CD4-positive, alpha-beta memory T cell (primary cell): ENCODE measurements around the gene NDEL1. TPM values are rescaled to one million over a fixed set of nuclear protein-coding genes. Genes with fewer than 3 reads are reported as not detected.
A peak's percentile ranks its signal among the peaks of the same experiment; 100 is the strongest.

Experiments
- CTCF ChIA-PET: fragments of 350-600 bp; sonication (Branson Sonifier 250); formaldehyde crosslinking; loops from one replicate; lab custom pipeline; 2021; ENCODE audit warnings: inconsistent platforms; ENCODE audit not compliant: partially characterized antibody; lab: Charles Lee
- POLR2A ChIA-PET: fragments of 350-600 bp; sonication (Branson Sonifier 250); formaldehyde crosslinking; loops from one replicate; lab custom pipeline; 2021; ENCODE audit not compliant: partially characterized antibody; lab: Charles Lee
- DNase-seq, 5 donors: peaks; one replicate each; pipeline versions ENCODE4 v3.0.0 to v3.0.0-alpha.2; 2020 to 2022; ENCODE audit warnings: mixed read lengths in 1 of 5
- H3K27ac ChIP-seq: one replicate; pipeline ENCODE4 v1.7.0; 2013; ENCODE audit warnings: low read depth, low read length
- H3K27me3 ChIP-seq: 2 replicates; pipeline ENCODE4 v1.7.0; 2013; ENCODE audit warnings: mild to moderate bottlenecking, low read length, moderate library complexity; ENCODE audit not compliant: insufficient read depth
- H3K36me3 ChIP-seq: 2 replicates; pipeline ENCODE4 v1.7.0; 2013; ENCODE audit warnings: mild to moderate bottlenecking, low read length, moderate library complexity; ENCODE audit not compliant: insufficient read depth
- H3K4me1 ChIP-seq: 2 replicates; pipeline ENCODE4 v1.7.0; 2013; ENCODE audit warnings: mild to moderate bottlenecking, low read length, moderate library complexity; ENCODE audit not compliant: insufficient read depth
- H3K4me3 ChIP-seq, 2 donors: one replicate each; pipeline ENCODE4 v1.7.0; 2013; ENCODE audit warnings: low read length in 2 of 2, mild to moderate bottlenecking in 1 of 2
- H3K9me3 ChIP-seq, 2 donors: one replicate each; pipeline ENCODE4 v1.7.0; 2013; ENCODE audit warnings: low read length in 2 of 2, control low read depth in 1 of 2; ENCODE audit not compliant: control insufficient read depth in 1 of 2
- H3K27ac Mint-ChIP-seq, 7 donors: one replicate each; pipeline ENCODE4 v1.8.0; 2020 to 2021; ENCODE audit warnings: mixed read lengths in 7 of 7, mild to moderate bottlenecking in 6 of 7, inconsistent platforms in 3 of 7, moderate library complexity in 3 of 7
- H3K27me3 Mint-ChIP-seq, 2 donors: one replicate each; pipeline ENCODE4 v1.8.0; 2020 to 2021; ENCODE audit warnings: mixed read lengths in 2 of 2
- H3K36me3 Mint-ChIP-seq, 2 donors: one replicate each; pipeline ENCODE4 v1.8.0; 2020 to 2021; ENCODE audit warnings: mixed read lengths in 2 of 2, inconsistent platforms in 1 of 2, mild to moderate bottlenecking in 1 of 2
- H3K4me1 Mint-ChIP-seq, 4 donors: one replicate each; pipeline ENCODE4 v1.8.0; 2020 to 2021; ENCODE audit warnings: mixed read lengths in 4 of 4, mild to moderate bottlenecking in 1 of 4
- H3K4me3 Mint-ChIP-seq, 8 donors: one replicate each; pipeline ENCODE4 v1.8.0; 2020 to 2021; ENCODE audit warnings: mixed read lengths in 8 of 8, mild to moderate bottlenecking in 7 of 8, moderate library complexity in 6 of 8, inconsistent platforms in 3 of 8
- H3K9me3 Mint-ChIP-seq, 8 donors: one replicate each; pipeline ENCODE4 v1.8.0; 2020 to 2021; ENCODE audit warnings: mixed read lengths in 8 of 8, mild to moderate bottlenecking in 5 of 8, inconsistent platforms in 3 of 8, moderate library complexity in 1 of 8
- intact Hi-C: fragments of 100-400 bp; cut with micrococcal nuclease; formaldehyde crosslinking; loops from one replicate; pipeline ENCODE4 v1.15.1; 2023
- polyA plus RNA-seq, 2 donors: library from polyadenylated mRNA; unstranded; fragments of 300-500 nt; fragmentation: Illumina TruSeq; gene quantifications; one replicate each; pipeline ENCODE4 v1.2.3, GENCODE V29; 2021
- total RNA-seq, 2 experiments: library from RNA; stranded (reverse); gene quantifications; one replicate each; pipeline ENCODE4 v1.2.3, GENCODE V29; 2021

NDEL1 gene
- total and polyA plus RNA-seq, 4 experiments from 2014 or later = 52.9 to 120 (median 90.9) TPM

- POLR2A ChIA-PET = no interaction called here
- intact Hi-C loops = no loop called here
- Mint-ChIP-seq H3K4me1 (peaks cover 9 to 17% (median 11%) of the 10 kb centered on the region in 4 donors), H3K27ac (peak overlapping the region in 2 of 7 donors; percentile 9 to 29), H3K4me3 (peak overlapping the region in 1 of 8 donors; percentile 42), H3K36me3 (peaks cover 28 to 80% of the 10 kb centered on the region in 2 donors), H3K9me3 (peaks cover 0 to 4% (median 0%) of the 10 kb centered on the region in 8 donors), H3K27me3 (no peaks in the 10 kb centered on the region)
- no peak overlapping the region for H3K27ac ChIP-seq
- no peaks in the 10 kb centered on the region for H3K27me3 ChIP-seq
- no peaks in the 10 kb centered on the region for H3K9me3 ChIP-seq
- H3K36me3 ChIP-seq = peaks cover 66% of the 10 kb centered on the region
- no peaks in the 10 kb centered on the region for H3K4me1 ChIP-seq
- no peak for DNase-seq
- CTCF ChIA-PET = interaction anchor here (0.7 kb wide), 1 partner anchor 230 kb away, joined by 3 read pairs; no protein-coding TSS in a partner anchor
- no peak overlapping the region for H3K4me3 ChIP-seq
Observed at GRCh38 chr17:8467527-8467926, 31.8 kb downstream of the NDEL1 start.

GRCh38 chr17:8468127-8468526 lies 32.4 kb downstream of the NDEL1 start:
- Mint-ChIP-seq H3K27ac (no peak overlapping the region), H3K36me3 (peaks cover 31 to 78% of the 10 kb centered on the region in 2 donors), H3K9me3 (peaks cover 0 to 4% (median 0%) of the 10 kb centered on the region in 8 donors), H3K4me1 (peaks cover 8 to 15% (median 11%) of the 10 kb centered on the region in 4 donors), H3K27me3 (no peaks in the 10 kb centered on the region), H3K4me3 (no peak overlapping the region)
- intact Hi-C loops = no loop called here
- H3K4me1 ChIP-seq = no peaks in the 10 kb centered on the region
- POLR2A ChIA-PET = no interaction called here
- no peaks in the 10 kb centered on the region for H3K9me3 ChIP-seq
- peaks cover 60% of the 10 kb centered on the region for H3K36me3 ChIP-seq
- no peak overlapping the region for H3K27ac ChIP-seq
- no peak for DNase-seq
- no peaks in the 10 kb centered on the region for H3K27me3 ChIP-seq
- CTCF ChIA-PET = no interaction called here
- no peak overlapping the region for H3K4me3 ChIP-seq

DNA sequence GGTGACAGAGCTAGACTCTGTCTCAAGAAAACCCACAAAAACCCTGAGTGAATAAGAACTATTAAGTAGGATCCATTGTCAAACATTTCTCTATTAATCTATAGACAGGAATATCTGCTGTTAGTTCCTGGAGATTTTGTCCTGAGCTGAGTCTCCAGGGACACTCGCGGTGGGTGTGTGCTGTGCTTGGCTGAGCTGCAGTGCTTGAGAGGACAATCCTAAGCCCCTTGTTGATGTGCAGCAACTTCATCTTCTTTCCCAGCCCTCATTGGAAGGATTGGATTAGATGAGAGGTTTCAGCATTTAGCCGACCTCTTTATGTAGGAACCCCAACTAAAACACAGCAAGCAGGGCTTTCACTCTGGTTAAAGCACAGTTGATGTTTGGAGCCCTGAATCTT lies 33.3 kb downstream of the NDEL1 start:
- no peak overlapping the region for H3K27ac Mint-ChIP-seq
- no peak overlapping the region for H3K27ac ChIP-seq
- peaks cover 0 to 4% (median 0%) of the 10 kb centered on the region in 8 donors for H3K9me3 Mint-ChIP-seq
- H3K4me3 Mint-ChIP-seq = no peak overlapping the region
- intact Hi-C loops = no loop called here
- no peaks in the 10 kb centered on the region for H3K4me1 ChIP-seq
- H3K4me1 Mint-ChIP-seq = peaks cover 3 to 11% (median 8%) of the 10 kb centered on the region in 4 donors
- ChIA-PET CTCF (no interaction called here), POLR2A (no interaction called here)
- no peak overlapping the region for H3K4me3 ChIP-seq
- no peaks in the 10 kb centered on the region for H3K27me3 ChIP-seq
- no peaks in the 10 kb centered on the region for H3K27me3 Mint-ChIP-seq
- peaks cover 31 to 77% of the 10 kb centered on the region in 2 donors for H3K36me3 Mint-ChIP-seq
- no peak for DNase-seq
- no peaks in the 10 kb centered on the region for H3K9me3 ChIP-seq
- H3K36me3 ChIP-seq = peaks cover 59% of the 10 kb centered on the region

DNA sequence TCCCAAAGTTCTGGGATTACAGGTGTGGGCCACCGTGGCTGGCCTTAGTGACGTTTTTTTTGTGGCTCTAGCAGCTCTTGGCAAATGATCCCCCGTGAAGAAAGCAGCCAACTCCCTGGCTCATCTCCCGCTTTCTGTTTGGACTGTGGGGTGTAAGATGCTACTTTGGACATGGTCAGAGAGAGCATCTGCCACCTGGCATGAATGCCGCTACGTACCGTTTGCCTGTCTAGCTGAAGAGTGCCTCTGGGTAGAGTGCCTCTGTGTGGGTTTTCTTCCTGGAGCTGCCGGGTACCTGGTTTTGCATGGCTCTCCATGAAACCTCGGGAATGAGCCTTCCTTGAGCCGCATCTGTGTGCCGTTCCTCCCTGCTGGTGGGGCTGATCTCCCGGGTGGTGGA lies 34.3 kb downstream of the NDEL1 start:
- intact Hi-C loops = no loop called here
- peaks cover 38 to 77% of the 10 kb centered on the region in 2 donors for H3K36me3 Mint-ChIP-seq
- POLR2A ChIA-PET = no interaction called here

DNA sequence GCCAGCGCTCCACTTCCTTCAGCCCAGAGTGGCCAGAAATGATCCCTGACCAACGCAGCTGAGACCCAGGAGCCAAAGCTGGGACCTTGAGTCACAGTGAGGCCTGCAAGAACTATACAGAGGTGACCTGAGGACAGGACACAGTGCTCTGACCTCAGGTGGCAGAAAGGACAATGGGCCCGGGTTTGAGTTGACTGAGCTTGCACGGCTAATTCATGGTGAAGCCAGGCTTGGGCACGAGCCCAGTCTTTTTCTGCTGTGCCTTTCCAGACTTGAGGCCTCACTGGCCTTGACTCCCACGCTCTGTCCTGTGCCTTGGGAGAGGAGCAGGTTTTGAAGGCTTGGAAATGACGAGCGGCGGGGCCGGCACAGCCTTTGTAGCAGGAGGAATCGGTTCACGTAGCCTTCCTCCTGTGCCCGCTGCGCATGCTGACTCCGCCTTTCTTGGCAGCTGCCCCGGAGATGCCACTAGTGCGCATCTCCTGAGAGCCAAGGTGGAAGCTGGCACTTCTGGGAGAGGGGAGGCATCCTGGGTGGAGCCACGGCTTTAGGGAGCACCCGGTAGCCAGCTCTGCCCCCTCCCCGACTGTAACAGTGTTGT lies 34.9 kb downstream of the NDEL1 start:
- Mint-ChIP-seq H3K36me3 (peaks cover 40 to 78% of the 10 kb centered on the region in 2 donors), H3K4me1 (peaks cover 0 to 3% (median under 1%) of the 10 kb centered on the region in 4 donors), H3K9me3 (peaks cover 0 to 4% (median 0%) of the 10 kb centered on the region in 8 donors), H3K4me3 (no peak overlapping the region), H3K27ac (peak overlapping the region in 1 of 7 donors; percentile 12), H3K27me3 (no peaks in the 10 kb centered on the region)
- CTCF ChIA-PET = no interaction called here
- no peak for DNase-seq
- Histone ChIP-seq H3K9me3 (no peaks in the 10 kb centered on the region), H3K27me3 (no peaks in the 10 kb centered on the region), H3K4me3 (no peak overlapping the region), H3K4me1 (no peaks in the 10 kb centered on the region), H3K27ac (no peak overlapping the region), H3K36me3 (peaks cover 62% of the 10 kb centered on the region)
- intact Hi-C loops = no loop called here
- POLR2A ChIA-PET = no interaction called here

More for the DNA sequence above, 34.3 kb downstream of the NDEL1 start:
- H3K4me1 ChIP-seq = no peaks in the 10 kb centered on the region
- Mint-ChIP-seq H3K27me3 (no peaks in the 10 kb centered on the region), H3K9me3 (peaks cover 0 to 4% (median 0%) of the 10 kb centered on the region in 8 donors), H3K4me1 (peaks cover 0 to 7% (median 3%) of the 10 kb centered on the region in 4 donors), H3K4me3 (no peak overlapping the region), H3K27ac (no peak overlapping the region)
- no peaks in the 10 kb centered on the region for H3K27me3 ChIP-seq
- H3K36me3 ChIP-seq = peaks cover 61% of the 10 kb centered on the region
- CTCF ChIA-PET = no interaction called here
- H3K4me3 ChIP-seq = no peak overlapping the region
- no peak for DNase-seq
- H3K9me3 ChIP-seq = no peaks in the 10 kb centered on the region
- no peak overlapping the region for H3K27ac ChIP-seq

DNA sequence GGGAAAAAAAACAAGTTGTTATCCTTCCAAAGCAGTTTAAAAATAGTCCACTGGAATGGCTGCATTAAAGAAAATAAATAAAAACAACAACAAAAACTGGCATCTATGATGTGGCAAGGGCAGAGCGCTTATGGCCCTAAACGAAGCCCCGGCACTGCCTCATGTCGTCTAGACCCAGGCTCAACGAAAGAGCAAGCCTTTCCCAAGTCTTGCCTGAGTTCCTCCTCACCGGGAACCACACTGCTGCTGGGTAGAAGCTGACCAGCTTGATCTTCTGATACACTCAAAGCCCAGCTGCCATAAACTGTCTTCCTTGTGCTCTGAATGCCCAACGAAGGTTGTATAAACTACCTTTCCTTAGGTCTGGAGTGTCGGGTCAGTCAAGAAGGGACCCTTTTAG lies 37.0 kb downstream of the NDEL1 start:
- Histone ChIP-seq H3K4me3 (no peak overlapping the region), H3K36me3 (peaks cover 52% of the 10 kb centered on the region), H3K27me3 (no peaks in the 10 kb centered on the region), H3K4me1 (no peaks in the 10 kb centered on the region), H3K27ac (no peak overlapping the region), H3K9me3 (no peaks in the 10 kb centered on the region)
- Mint-ChIP-seq H3K27me3 (no peaks in the 10 kb centered on the region), H3K36me3 (peaks cover 44 to 78% of the 10 kb centered on the region in 2 donors), H3K27ac (peak overlapping the region in 1 of 7 donors; percentile 7), H3K4me1 (peaks cover 0 to 1% (median 0%) of the 10 kb centered on the region in 4 donors), H3K9me3 (peaks cover 0 to 4% (median 0%) of the 10 kb centered on the region in 8 donors), H3K4me3 (no peak overlapping the region)
- no peak for DNase-seq
- ChIA-PET CTCF (no interaction called here), POLR2A (no interaction called here)
- intact Hi-C loops = no loop called here

GRCh38 chr17:8473451-8474192 lies 37.9 kb downstream of the NDEL1 start:
- Mint-ChIP-seq H3K36me3 (peaks cover 45 to 76% of the 10 kb centered on the region in 2 donors), H3K4me1 (peaks cover 0 to 3% (median 0%) of the 10 kb centered on the region in 4 donors), H3K4me3 (no peak overlapping the region), H3K9me3 (peaks cover 0 to 6% (median 0%) of the 10 kb centered on the region in 8 donors), H3K27me3 (no peaks in the 10 kb centered on the region), H3K27ac (peak overlapping the region in 1 of 7 donors; percentile 31)
- ChIA-PET POLR2A (no interaction called here), CTCF (no interaction called here)
- Histone ChIP-seq H3K27me3 (no peaks in the 10 kb centered on the region), H3K4me3 (no peak overlapping the region), H3K27ac (no peak overlapping the region), H3K9me3 (no peaks in the 10 kb centered on the region), H3K4me1 (no peaks in the 10 kb centered on the region), H3K36me3 (peaks cover 45% of the 10 kb centered on the region)
- intact Hi-C loops = no loop called here
- DNase-seq = no peak
